B cell (primary cell): ENCODE measurements around the gene SFSWAP. TPM values are rescaled to one million over a fixed set of nuclear protein-coding genes. Genes with fewer than 3 reads are reported as not detected.
A peak's percentile ranks its signal among the peaks of the same experiment; 100 is the strongest.

Source experiments
- ATAC-seq: fragments of 200-7000 bp; cut with Tn5 transposase; one replicate; pipeline ENCODE4 v1.10.0; 2021; ENCODE audit warnings: low read depth, mild to moderate bottlenecking, moderate number of reproducible peaks, moderate library complexity
- CTCF ChIA-PET: fragments of 350-600 bp; sonication (Branson Sonifier 250); formaldehyde crosslinking; loops from one replicate; lab custom pipeline; 2021; ENCODE audit warnings: antibody characterized with exemption, inconsistent platforms; lab: Charles Lee
- POLR2A ChIA-PET: fragments of 350-600 bp; sonication (Branson Sonifier 250); formaldehyde crosslinking; loops from one replicate; lab custom pipeline; 2021; ENCODE audit warnings: antibody characterized with exemption; lab: Charles Lee
- DNase-seq: peaks from one replicate; pipeline ENCODE4 v3.0.0; 2013
- H2AFZ ChIP-seq: 2 replicates; pipeline ENCODE4 v1.6.1; 2012; ENCODE audit warnings: mild to moderate bottlenecking, low read depth, low read length; ENCODE audit not compliant: insufficient read depth, poor library complexity, severe bottlenecking
- H3K27ac ChIP-seq, 2 donors: 1 replicate in 1 of 2; 2 replicates in 1 of 2; pipeline ENCODE4 v1.5.1; 2012 to 2013; ENCODE audit warnings: low read length in 2 of 2, mild to moderate bottlenecking in 2 of 2, moderate library complexity in 1 of 2
- H3K27me3 ChIP-seq, 4 experiments: fragments of 200-600 bp in 1 of 4; sonication (generic) in 1 of 4; replicated peaks in 1 of 4; 1 replicate in 2 of 4; 2 replicates in 2 of 4; pipeline versions ENCODE4 v1.6.1 to v1.7.0; 2013 to 2016; ENCODE audit warnings: low read length in 3 of 4, mild to moderate bottlenecking in 2 of 4, mixed read lengths in 1 of 4, moderate library complexity in 1 of 4; ENCODE audit not compliant: insufficient read depth in 4 of 4, control insufficient read depth in 3 of 4; ENCODE audit errors: control extremely low read depth in 1 of 4
- H3K36me3 ChIP-seq, 2 experiments: replicated peaks in 1 of 2; 1 replicate in 1 of 2; 2 replicates in 1 of 2; pipeline versions ENCODE4 v1.6.1 to v1.7.1; 2013; ENCODE audit warnings: low read length in 1 of 2; ENCODE audit not compliant: insufficient read depth in 2 of 2, control insufficient read depth in 1 of 2; ENCODE audit errors: control extremely low read depth in 1 of 2, extremely low read depth in 1 of 2
- H3K4me1 ChIP-seq, 2 donors: fragments of 200-600 bp in 1 of 2; sonication (generic) in 1 of 2; 1 replicate in 1 of 2; 2 replicates in 1 of 2; pipeline versions ENCODE4 v1.5.1 to v1.6.1; 2013 to 2017; ENCODE audit warnings: low read length in 2 of 2; ENCODE audit not compliant: control insufficient read depth in 2 of 2, insufficient read depth in 2 of 2
- H3K4me2 ChIP-seq: replicated peaks from 2 replicates; pipeline ENCODE3; 2012; ENCODE audit warnings: mild to moderate bottlenecking, low read depth, low read length; ENCODE audit not compliant: poor library complexity, severe bottlenecking
- H3K4me3 ChIP-seq, 5 experiments: fragments of 200-600 bp in 1 of 5; sonication (generic) in 1 of 5; 1 replicate in 3 of 5; 2 replicates in 2 of 5; pipeline versions ENCODE4 v1.5.1 to v1.7.0; 2011 to 2016; ENCODE audit warnings: low read length in 4 of 5, mild to moderate bottlenecking in 4 of 5, low read depth in 2 of 5, control low read depth in 1 of 5, moderate library complexity in 1 of 5; ENCODE audit not compliant: insufficient read depth in 1 of 5; ENCODE audit errors: control extremely low read depth in 1 of 5, extremely low read depth in 1 of 5
- H3K79me2 ChIP-seq: fragments of 200-600 bp; sonication (generic); one replicate; pipeline ENCODE4 v1.6.0; 2016; ENCODE audit warnings: low read length; ENCODE audit not compliant: control insufficient read depth, insufficient read depth
- H3K9ac ChIP-seq: fragments of 200-600 bp; sonication (generic); 2 replicates; pipeline ENCODE4 v1.6.1; 2017; ENCODE audit warnings: mild to moderate bottlenecking, low read length, moderate library complexity
- H3K9me3 ChIP-seq, 3 donors: one replicate each; pipeline versions ENCODE4 v1.6.1 to v1.7.1; 2013; ENCODE audit warnings: low read length in 2 of 3; ENCODE audit not compliant: control insufficient read depth in 2 of 3, insufficient read depth in 1 of 3; ENCODE audit errors: control extremely low read depth in 1 of 3
- H4K20me1 ChIP-seq: 2 replicates; pipeline ENCODE4 v1.6.0; 2012; ENCODE audit warnings: mild to moderate bottlenecking, low read length; ENCODE audit not compliant: insufficient read depth, control insufficient read depth, poor library complexity, severe bottlenecking
- H3K27ac Mint-ChIP-seq: one replicate; pipeline ENCODE4 v1.8.0; 2021; ENCODE audit warnings: mixed read lengths
- H3K27me3 Mint-ChIP-seq: one replicate; pipeline ENCODE4 v1.8.0; 2021; ENCODE audit warnings: mixed read lengths
- H3K4me1 Mint-ChIP-seq: one replicate; pipeline ENCODE4 v1.8.0; 2021; ENCODE audit warnings: mixed read lengths
- H3K4me3 Mint-ChIP-seq: one replicate; pipeline ENCODE4 v1.8.0; 2021; ENCODE audit warnings: mixed read lengths
- H3K9me3 Mint-ChIP-seq: one replicate; pipeline ENCODE4 v1.8.0; 2022; ENCODE audit warnings: mixed read lengths; ENCODE audit not compliant: insufficient read depth
- EZH2 ChIP-seq: IDR thresholded peaks from 2 replicates; pipeline ENCODE4 v1.6.1; 2012; ENCODE audit warnings: borderline replicate concordance, low read depth, mild to moderate bottlenecking, moderate library complexity, low read length; ENCODE audit not compliant: insufficient read depth, poor library complexity, severe bottlenecking
- whole genome bisulfite sequencing: methylation state at CpG from one replicate; pipeline ENCODE4 v1.1.5; 2013; ENCODE audit warnings: missing lambda C conversion rate; ENCODE audit not compliant: insufficient coverage; 5-methylcytosine and 5-hydroxymethylcytosine counted together
- intact Hi-C: fragments of 100-400 bp; cut with micrococcal nuclease; formaldehyde crosslinking; loops from one replicate; pipeline ENCODE4 v1.10.0; 2022
- polyA plus RNA-seq: library from polyadenylated mRNA; depleted of rRNA; stranded (reverse); fragments of >200 nt; gene quantifications from 2 replicates; pipeline ENCODE4 v1.2.3, GENCODE V29; 2012
- total RNA-seq, 2 donors: library from RNA; stranded (reverse); fragments of 120-200 nt in 1 of 2; gene quantifications; 1 replicate in 1 of 2; 2 replicates in 1 of 2; pipeline versions ENCODE4 v1.2.3 to v1.2.4, GENCODE V29; 2013 to 2022
- TF ChIP-seq, protein P1 (sequence below): fragments of 200-600 bp; IDR thresholded peaks from one replicate; pipeline ENCODE4 v1.8.0; 2022; ENCODE audit warnings: antibody characterized with exemption, mild to moderate bottlenecking

Gene SFSWAP
- total and polyA plus RNA-seq, 2 donors (not counting 1 experiment from before 2014, with no cell fraction given): 69.3 to 122 TPM

DNA sequence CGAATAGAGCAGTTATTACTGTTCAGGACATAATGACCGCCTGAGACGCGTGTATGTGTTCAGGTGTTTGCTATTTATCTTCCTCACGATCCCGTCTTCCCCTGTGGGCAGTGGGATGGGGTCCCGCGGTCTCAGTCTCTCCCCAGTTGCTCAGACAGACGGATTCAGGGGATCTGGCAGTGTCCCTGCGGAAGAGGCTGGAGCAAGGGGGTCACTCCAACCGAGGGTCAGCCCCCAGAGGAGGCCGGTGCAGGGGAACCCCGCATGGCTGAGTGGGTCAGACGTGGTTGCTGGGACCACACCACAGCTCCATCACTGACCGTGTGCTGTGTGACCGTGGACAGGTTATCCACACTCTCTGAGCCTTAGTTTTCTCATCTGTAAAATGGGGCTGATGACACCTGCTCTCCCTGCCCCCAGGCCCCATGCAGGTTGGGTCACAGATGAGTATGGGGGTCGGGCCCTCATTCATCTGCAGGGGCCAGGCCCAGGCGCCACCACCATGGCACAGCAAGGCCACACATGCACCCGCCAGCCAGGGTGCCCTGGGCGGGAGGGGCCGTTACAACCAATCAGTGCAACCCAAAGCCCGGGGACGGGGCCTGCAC is 122.5 kb downstream of the SFSWAP start:
- ChIA-PET CTCF (no interaction called here), POLR2A (no interaction called here)
- Mint-ChIP-seq H3K27me3 (peaks cover 11% of the 10 kb centered on the region), H3K9me3 (no peaks in the 10 kb centered on the region), H3K27ac (no peak overlapping the region), H3K4me1 (peaks cover 18% of the 10 kb centered on the region), H3K4me3 (peak overlapping the region; percentile 7)
- Histone ChIP-seq H3K4me1 (peaks cover 24 to 25% of the 10 kb centered on the region in 2 donors), H4K20me1 (peaks cover 56% of the 10 kb centered on the region), H2AFZ (no peak overlapping the region), H3K27me3 (peaks cover 0 to 17% (median 8%) of the 10 kb centered on the region in 4 experiments), H3K4me2 (no peak overlapping the region), H3K27ac (no peak overlapping the region), H3K79me2 (peaks cover 40% of the 10 kb centered on the region), H3K9me3 (peaks cover 0 to 4% (median 0%) of the 10 kb centered on the region in 3 donors), H3K36me3 (no peaks in the 10 kb centered on the region), H3K9ac (no peak overlapping the region), H3K4me3 (no peak overlapping the region)
- intact Hi-C loops: loop anchor here (10.0 kb wide), 1 partner anchor 229 kb away; no protein-coding TSS in a partner anchor
- ATAC-seq: no peak
- no peak for TF ChIP-seq EZH2
- TF ChIP-seq, protein P1, sequence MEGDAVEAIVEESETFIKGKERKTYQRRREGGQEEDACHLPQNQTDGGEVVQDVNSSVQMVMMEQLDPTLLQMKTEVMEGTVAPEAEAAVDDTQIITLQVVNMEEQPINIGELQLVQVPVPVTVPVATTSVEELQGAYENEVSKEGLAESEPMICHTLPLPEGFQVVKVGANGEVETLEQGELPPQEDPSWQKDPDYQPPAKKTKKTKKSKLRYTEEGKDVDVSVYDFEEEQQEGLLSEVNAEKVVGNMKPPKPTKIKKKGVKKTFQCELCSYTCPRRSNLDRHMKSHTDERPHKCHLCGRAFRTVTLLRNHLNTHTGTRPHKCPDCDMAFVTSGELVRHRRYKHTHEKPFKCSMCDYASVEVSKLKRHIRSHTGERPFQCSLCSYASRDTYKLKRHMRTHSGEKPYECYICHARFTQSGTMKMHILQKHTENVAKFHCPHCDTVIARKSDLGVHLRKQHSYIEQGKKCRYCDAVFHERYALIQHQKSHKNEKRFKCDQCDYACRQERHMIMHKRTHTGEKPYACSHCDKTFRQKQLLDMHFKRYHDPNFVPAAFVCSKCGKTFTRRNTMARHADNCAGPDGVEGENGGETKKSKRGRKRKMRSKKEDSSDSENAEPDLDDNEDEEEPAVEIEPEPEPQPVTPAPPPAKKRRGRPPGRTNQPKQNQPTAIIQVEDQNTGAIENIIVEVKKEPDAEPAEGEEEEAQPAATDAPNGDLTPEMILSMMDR: no peak
- DNase-seq: peak; percentile 15
- 83% methylated on average over 21 of the region's 23 CpGs for WGBS

DNA sequence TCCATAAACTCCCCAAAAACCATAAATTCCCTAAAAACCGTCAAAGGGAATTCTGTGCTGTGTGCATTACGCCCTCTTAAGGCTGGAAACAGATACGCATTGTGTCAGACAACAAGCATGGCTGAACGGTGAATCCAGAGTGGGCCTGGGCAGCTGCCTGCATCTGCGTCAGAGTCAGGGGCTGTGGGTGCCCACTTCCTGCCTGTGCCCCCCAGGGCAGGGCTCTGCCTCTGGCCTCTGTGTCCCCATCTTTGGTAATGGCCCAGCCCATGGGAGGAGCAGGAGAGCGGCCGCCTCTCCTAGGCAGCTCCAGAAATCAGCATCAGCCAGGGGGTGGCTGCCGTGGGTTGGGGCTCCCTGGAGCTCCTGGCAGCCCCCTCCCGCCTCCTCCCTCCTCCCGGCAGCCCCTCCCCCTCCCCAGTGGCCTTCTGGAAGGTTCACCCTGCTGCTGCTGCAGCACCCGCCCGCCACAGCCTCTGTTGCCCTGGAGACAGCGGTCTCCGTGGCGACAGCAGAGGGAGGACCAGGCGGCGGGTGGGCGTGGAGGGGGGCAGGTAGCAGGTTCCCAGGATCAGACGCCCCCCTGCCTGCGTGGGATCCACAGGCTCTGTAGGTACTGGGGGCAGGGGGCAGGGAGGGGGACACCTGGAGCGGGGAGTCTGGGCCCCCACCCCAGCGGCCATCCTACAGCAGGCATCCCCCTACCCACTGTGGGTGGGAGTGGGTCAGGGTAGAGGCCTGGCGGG is 123.2 kb downstream of the SFSWAP start:
- no peak for ATAC-seq
- Mint-ChIP-seq H3K4me1 (peaks cover 18% of the 10 kb centered on the region), H3K27ac (no peak overlapping the region), H3K4me3 (no peak overlapping the region), H3K27me3 (peaks cover 11% of the 10 kb centered on the region), H3K9me3 (no peaks in the 10 kb centered on the region)
- ChIA-PET CTCF (no interaction called here), POLR2A (no interaction called here)
- Histone ChIP-seq H3K4me2 (no peak overlapping the region), H3K27me3 (peaks cover 0 to 16% (median 7%) of the 10 kb centered on the region in 4 experiments), H3K9me3 (peaks cover 0 to 4% (median 0%) of the 10 kb centered on the region in 3 donors), H3K4me3 (no peak overlapping the region), H4K20me1 (peaks cover 56% of the 10 kb centered on the region), H3K36me3 (no peaks in the 10 kb centered on the region), H3K4me1 (peaks cover 22 to 23% of the 10 kb centered on the region in 2 donors), H3K27ac (no peak overlapping the region), H3K79me2 (peaks cover 38% of the 10 kb centered on the region), H2AFZ (no peak overlapping the region), H3K9ac (no peak overlapping the region)
- WGBS: 45% methylated on average over 14 of the region's 23 CpGs
- peak; percentile 6 for DNase-seq
- TF ChIP-seq EZH2: no peak
- TF ChIP-seq, protein P1: no peak
- intact Hi-C loops: loop anchor here (10.0 kb wide), 1 partner anchor 229 kb away; no protein-coding TSS in a partner anchor
